ENCODE data around the gene RABGAP1L. TPM values are rescaled to one million over a fixed set of nuclear protein-coding genes. Genes with fewer than 3 reads are reported as not detected.

Gene RABGAP1L
- total and polyA plus RNA-seq, 2 donors (not counting 3 experiments of a cell fraction or from before 2014, with no cell fraction given) = 6.4 to 22.2 TPM

GRCh38 chr1:174720618-174721017 lies 561.3 kb downstream of the RABGAP1L start:
- FAIRE-seq = no peak
- Histone ChIP-seq H3K9me1 (replicated peaks; ENCODE audit: control insufficient read depth, extremely low read depth, insufficient read depth, low read length) (no peaks in the 10 kb centered on the region), H3K4me2 (ENCODE audit: insufficient read depth, low read length) (no peak overlapping the region), H3K4me1 (ENCODE audit: control insufficient read depth, extremely low read depth, insufficient read depth, low read length) (no peaks in the 10 kb centered on the region), H3K79me2 (ENCODE audit: control insufficient read depth, insufficient read depth, low read length) (no peaks in the 10 kb centered on the region), H3K9ac (replicated peaks; ENCODE audit: extremely low read depth, insufficient read depth, low read length) (no peak overlapping the region), H4K20me1 (replicated peaks; ENCODE audit: control insufficient read depth, extremely low read depth, insufficient read depth, low read length) (no peaks in the 10 kb centered on the region), H3K27me3 (ENCODE audit: control insufficient read depth in 2 of 2, insufficient read depth in 2 of 2, low read length in 2 of 2) (no peaks in the 10 kb centered on the region), H2AFZ (ENCODE audit: low read depth, low read length) (no peak overlapping the region), H3K4me3 (replicated peaks in 1 of 3; ENCODE audit: insufficient read depth in 1 of 3, low read depth in 1 of 3, low read length in 3 of 3) (no peak overlapping the region), H3K36me3 (ENCODE audit: control insufficient read depth in 2 of 2, extremely low read depth in 1 of 2, insufficient read depth in 2 of 2, low read length in 2 of 2) (no peaks in the 10 kb centered on the region), H3K9me3 (replicated peaks; ENCODE audit: control insufficient read depth, insufficient read depth, low read length) (no peaks in the 10 kb centered on the region), H3K27ac (ENCODE audit: insufficient read depth, low read depth, low read length) (no peak overlapping the region)
- no TSS peak for BruUV-seq (replicated peaks)
- intact Hi-C loops (cut with micrococcal nuclease) (no loop called here), dilution Hi-C loops (cut with MboI; ENCODE audit: extremely low pct_ligation_motif_present, low sequenced_read_pairs) (loop anchor here (10.0 kb wide), 1 partner anchor 456 kb away; no protein-coding TSS in a partner anchor)
- TF ChIP-seq FOS (IDR thresholded peaks at IDR 0.05; ENCODE audit: borderline replicate concordance, insufficient read depth, low read length) = no peak
- no peak for TF ChIP-seq CTCF (IDR thresholded peaks at IDR 0.05; ENCODE audit: extremely low read depth in 1 of 2, insufficient read depth in 1 of 2, low read depth in 1 of 2, low read length in 2 of 2)
- no peak for TF ChIP-seq EZH2 (IDR thresholded peaks at IDR 0.05; ENCODE audit: borderline replicate concordance, low read depth, low read length, severe bottlenecking)
- no peak for TF ChIP-seq MYC (IDR thresholded peaks at IDR 0.05; ENCODE audit: low read depth, low read length)
- TF ChIP-seq POLR2AphosphoS5 (IDR thresholded peaks at IDR 0.05; ENCODE audit: insufficient read depth, low read depth, low read length) = no peak
- TF ChIP-seq POLR2A (IDR thresholded peaks at IDR 0.05; ENCODE audit: low read depth, low read length) = no peak
- no peak for TF ChIP-seq JUN (IDR thresholded peaks at IDR 0.05; ENCODE audit: borderline replicate concordance, insufficient read depth, insufficient read length, low read depth)
- TF ChIP-seq GATA2 (IDR thresholded peaks at IDR 0.05; ENCODE audit: insufficient read depth, insufficient read length, low read depth, low read length) = no peak
- TF ChIP-seq MAX (IDR thresholded peaks at IDR 0.05; ENCODE audit: insufficient read depth, insufficient read length) = no peak
- CTCF ChIA-PET = interaction anchor here (1.0 kb wide), 1 partner anchor 458 kb away, joined by 3 read pairs; no protein-coding TSS in a partner anchor
- POLR2A ChIA-PET = no interaction called here
- no peak for DNase-seq (ENCODE audit: low read depth, low spot score)

Data from endothelial cell of umbilical vein (primary cell).